PC-9 (cell line): Measurements from ENCODE around the gene OXSR1. TPM values are rescaled to one million over a fixed set of nuclear protein-coding genes. Genes with fewer than 3 reads are reported as not detected.

Experiments used
- BruUV-seq: library from RNA; stranded (reverse); fragments of 400-500 nt; replicated peaks from 2 replicates; lab custom pipeline; 2021; lab: Mats Ljungman, UMichigan
- CTCF ChIA-PET: fragments of 300-600 bp; sonication (Branson Sonifier 250); formaldehyde crosslinking; loops from one replicate; lab custom pipeline; 2022; ENCODE audit warnings: antibody characterized with exemption; lab: Charles Lee
- POLR2A ChIA-PET: fragments of 300-600 bp; sonication (Branson Sonifier 250); formaldehyde crosslinking; loops from one replicate; lab custom pipeline; 2022; ENCODE audit warnings: antibody characterized with exemption; ENCODE audit not compliant: unreplicated experiment; lab: Charles Lee
- DNase-seq, 2 experiments: peaks; one replicate each; pipeline versions ENCODE4 v3.0.0 to v3.0.0-alpha.2; 2015 to 2022; ENCODE audit warnings: mixed read lengths in 1 of 2
- H2AFZ ChIP-seq: fragments of 200-600 bp; sonication (generic); 2 replicates; pipeline ENCODE4 v1.8.1; 2017; ENCODE audit warnings: antibody characterized with exemption
- H3F3A ChIP-seq: fragments of 200-600 bp; sonication (generic); 2 replicates; pipeline ENCODE4 v1.8.1; 2017; ENCODE audit warnings: antibody characterized with exemption, mild to moderate bottlenecking, low read depth; ENCODE audit not compliant: insufficient read depth
- H3K27ac ChIP-seq: fragments of 200-600 bp; sonication (generic); 2 replicates; pipeline ENCODE4 v1.6.1; 2016; ENCODE audit warnings: mixed run types
- H3K27me3 ChIP-seq: fragments of 200-600 bp; sonication (generic); 2 replicates; pipeline ENCODE4 v1.6.1; 2016; ENCODE audit warnings: low read depth, mixed run types; ENCODE audit not compliant: insufficient read depth
- H3K36me3 ChIP-seq: fragments of 200-600 bp; sonication (generic); 2 replicates; pipeline ENCODE4 v1.6.1; 2016; ENCODE audit warnings: low read depth, mixed run types
- H3K4me1 ChIP-seq: fragments of 200-600 bp; sonication (generic); replicated peaks from 2 replicates; pipeline ENCODE4 v1.6.1; 2016; ENCODE audit warnings: mixed run types; ENCODE audit not compliant: insufficient read depth
- H3K4me2 ChIP-seq: fragments of 200-600 bp; sonication (generic); 2 replicates; pipeline ENCODE4 v1.6.1; 2017; ENCODE audit warnings: mixed run types
- H3K4me3 ChIP-seq: fragments of 200-600 bp; sonication (generic); 2 replicates; pipeline ENCODE4 v1.6.1; 2016; ENCODE audit warnings: mixed run types
- H3K79me2 ChIP-seq: fragments of 200-600 bp; sonication (generic); 2 replicates; pipeline ENCODE4 v1.6.1; 2017; ENCODE audit warnings: low read depth, mixed run types
- H3K9me2 ChIP-seq: fragments of 200-600 bp; sonication (generic); 2 replicates; pipeline ENCODE4 v1.8.1; 2017; ENCODE audit warnings: mild to moderate bottlenecking; ENCODE audit not compliant: insufficient read depth
- H3K9me3 ChIP-seq: fragments of 200-600 bp; sonication (generic); 2 replicates; pipeline ENCODE4 v1.8.1; 2016; ENCODE audit warnings: low read depth; ENCODE audit not compliant: insufficient read depth
- H4K20me1 ChIP-seq: fragments of 200-600 bp; sonication (generic); 2 replicates; pipeline ENCODE4 v1.8.1; 2017; ENCODE audit not compliant: insufficient read depth
- EZH2 ChIP-seq: fragments of 200-600 bp; sonication (generic); IDR thresholded peaks from 2 replicates; pipeline ENCODE4 v1.8.0; 2017; ENCODE audit warnings: antibody characterized with exemption, low read depth
- intact Hi-C: fragments of 100-400 bp; cut with micrococcal nuclease; formaldehyde crosslinking; loops from one replicate; pipeline ENCODE4 v1.10.0; 2022; ENCODE audit not compliant: unreplicated experiment
- total RNA-seq: library from RNA; stranded (reverse); gene quantifications from 2 replicates; pipeline ENCODE4 v1.2.3, GENCODE V29; 2021
- TF ChIP-seq, protein P1 (sequence below): fragments of 200-600 bp; sonication (generic); conservative IDR thresholded peaks from 2 replicates; pipeline ENCODE4 v1.6.1; 2017; ENCODE audit warnings: mixed run types, antibody characterized with exemption, mild to moderate bottlenecking, moderate library complexity

Gene OXSR1
- total RNA-seq, 1 experiment from 2014 or later = 54.3 TPM

DNA sequence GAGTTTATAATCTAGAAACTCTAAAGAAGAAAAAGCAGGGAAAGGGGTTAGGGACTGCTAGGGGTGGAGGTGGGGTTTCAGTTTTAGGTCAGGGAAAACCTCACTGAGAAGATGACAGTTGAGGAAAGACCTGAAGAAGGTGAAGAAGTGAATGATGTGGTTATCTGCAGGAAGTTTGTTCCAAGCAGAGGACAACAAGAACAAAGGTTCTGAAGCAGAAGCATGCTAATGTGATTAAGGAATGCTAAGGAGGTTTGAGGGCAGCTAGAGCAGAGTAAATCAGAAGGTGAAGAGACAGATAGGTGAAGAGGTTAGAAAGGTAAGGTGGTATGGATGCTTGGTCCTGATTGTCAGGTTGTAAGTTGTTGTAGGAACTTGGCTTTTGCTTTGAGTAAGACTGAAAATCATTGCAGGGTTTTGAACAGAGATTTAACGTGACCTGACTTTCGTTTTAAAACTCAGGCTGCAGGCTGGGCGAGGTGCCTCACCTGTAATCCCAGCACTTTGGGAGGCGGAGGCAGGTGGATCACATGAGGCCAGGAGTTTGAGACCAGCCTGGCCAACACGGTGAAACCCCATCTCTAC lies 8.6 kb downstream of the OXSR1 start:
- Histone ChIP-seq H3K4me2 (no peak overlapping the region), H2AFZ (no peak overlapping the region), H3K27ac (no peak overlapping the region), H3K27me3 (no peaks in the 10 kb centered on the region), H3K4me3 (no peak overlapping the region), H3K9me2 (no peaks in the 10 kb centered on the region), H3K4me1 (peaks cover 18% of the 10 kb centered on the region), H3K79me2 (peaks cover 95% of the 10 kb centered on the region), H3K36me3 (no peaks in the 10 kb centered on the region), H4K20me1 (peaks cover 52% of the 10 kb centered on the region), H3F3A (peaks cover 21% of the 10 kb centered on the region; the same call in 1 of the 2 replicates), H3K9me3 (no peaks in the 10 kb centered on the region)
- POLR2A ChIA-PET = no interaction called here
- DNase-seq = no peak
- intact Hi-C loops = loop anchor here (5.0 kb wide), 1 partner anchor 38 kb away; no protein-coding TSS in a partner anchor
- CTCF ChIA-PET = no interaction called here
- BruUV-seq = no TSS peak
- TF ChIP-seq, protein P1, sequence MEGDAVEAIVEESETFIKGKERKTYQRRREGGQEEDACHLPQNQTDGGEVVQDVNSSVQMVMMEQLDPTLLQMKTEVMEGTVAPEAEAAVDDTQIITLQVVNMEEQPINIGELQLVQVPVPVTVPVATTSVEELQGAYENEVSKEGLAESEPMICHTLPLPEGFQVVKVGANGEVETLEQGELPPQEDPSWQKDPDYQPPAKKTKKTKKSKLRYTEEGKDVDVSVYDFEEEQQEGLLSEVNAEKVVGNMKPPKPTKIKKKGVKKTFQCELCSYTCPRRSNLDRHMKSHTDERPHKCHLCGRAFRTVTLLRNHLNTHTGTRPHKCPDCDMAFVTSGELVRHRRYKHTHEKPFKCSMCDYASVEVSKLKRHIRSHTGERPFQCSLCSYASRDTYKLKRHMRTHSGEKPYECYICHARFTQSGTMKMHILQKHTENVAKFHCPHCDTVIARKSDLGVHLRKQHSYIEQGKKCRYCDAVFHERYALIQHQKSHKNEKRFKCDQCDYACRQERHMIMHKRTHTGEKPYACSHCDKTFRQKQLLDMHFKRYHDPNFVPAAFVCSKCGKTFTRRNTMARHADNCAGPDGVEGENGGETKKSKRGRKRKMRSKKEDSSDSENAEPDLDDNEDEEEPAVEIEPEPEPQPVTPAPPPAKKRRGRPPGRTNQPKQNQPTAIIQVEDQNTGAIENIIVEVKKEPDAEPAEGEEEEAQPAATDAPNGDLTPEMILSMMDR = no peak

DNA sequence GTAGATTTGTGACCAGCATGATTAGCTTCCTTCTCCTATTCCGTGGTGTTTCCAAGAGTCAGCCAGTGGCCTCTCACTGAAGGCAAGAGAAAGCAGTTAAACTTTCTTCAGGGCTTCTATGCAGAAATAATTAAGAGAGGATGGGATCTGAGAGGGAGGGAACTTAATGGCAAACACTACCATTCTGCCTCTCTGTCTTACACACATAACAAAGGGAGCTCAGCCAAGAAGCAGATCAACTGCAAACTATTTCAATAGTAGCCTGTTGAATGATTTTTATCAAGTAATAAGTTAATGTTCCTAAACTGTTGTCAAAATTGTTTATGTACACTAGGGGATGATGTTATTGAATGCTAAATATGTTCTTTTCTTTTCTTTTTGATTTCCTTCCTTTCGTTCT lies 11.8 kb downstream of the OXSR1 start:
- ChIA-PET CTCF (no interaction called here), POLR2A (no interaction called here)
- no TSS peak for BruUV-seq
- no peaks in the 10 kb centered on the region for H3K9me3 ChIP-seq
- peaks cover 16% of the 10 kb centered on the region; the same call in 1 of the 2 replicates for H3F3A ChIP-seq
- no peak overlapping the region for H3K4me3 ChIP-seq
- peaks cover 52% of the 10 kb centered on the region for H4K20me1 ChIP-seq
- H3K4me1 ChIP-seq = peaks cover 12% of the 10 kb centered on the region
- no peaks in the 10 kb centered on the region; the same call in 1 of the 2 replicates for H3K36me3 ChIP-seq
- H3K27ac ChIP-seq = no peak overlapping the region
- no peak overlapping the region for H2AFZ ChIP-seq
- H3K27me3 ChIP-seq = no peaks in the 10 kb centered on the region
- no peaks in the 10 kb centered on the region for H3K9me2 ChIP-seq
- H3K79me2 ChIP-seq = peaks cover 93% of the 10 kb centered on the region
- no peak overlapping the region for H3K4me2 ChIP-seq
- intact Hi-C loops = no loop called here
- TF ChIP-seq, protein P1 = no peak
- no peak for TF ChIP-seq EZH2
- DNase-seq = no peak

DNA sequence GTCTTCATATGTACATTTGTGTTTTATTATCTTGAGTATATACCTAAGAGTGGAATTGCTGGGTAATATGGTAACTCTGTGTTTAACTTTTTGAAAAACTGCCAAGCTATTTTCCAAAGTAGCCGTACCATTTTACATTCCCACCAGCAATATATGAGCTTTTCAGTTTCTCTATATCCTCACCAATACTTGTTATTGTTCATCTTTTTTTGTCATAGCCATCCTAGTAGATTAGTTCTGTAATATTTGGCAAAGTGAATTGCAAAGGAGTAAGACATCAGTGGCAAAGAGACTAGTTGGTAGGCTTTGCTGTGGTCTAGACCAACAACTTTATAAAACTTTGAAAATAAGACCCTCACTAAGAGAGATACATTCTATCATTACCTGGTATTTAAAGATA lies 21.4 kb downstream of the OXSR1 start:
- H3K4me3 ChIP-seq = no peak overlapping the region

More for the DNA sequence above, 21.4 kb downstream of the OXSR1 start:
- Histone ChIP-seq H3K9me3 (no peaks in the 10 kb centered on the region), H3K4me1 (no peaks in the 10 kb centered on the region), H3K4me2 (no peak overlapping the region), H3K27ac (no peak overlapping the region), H3K79me2 (peaks cover 27% of the 10 kb centered on the region), H3K9me2 (no peaks in the 10 kb centered on the region), H4K20me1 (peaks cover 14% of the 10 kb centered on the region; the same call in 1 of the 2 replicates), H3K27me3 (no peaks in the 10 kb centered on the region), H3F3A (peaks cover 4% of the 10 kb centered on the region), H2AFZ (no peak overlapping the region), H3K36me3 (peaks cover 14% of the 10 kb centered on the region)
- DNase-seq = no peak
- intact Hi-C loops = no loop called here
- BruUV-seq = no TSS peak
- ChIA-PET CTCF (no interaction called here), POLR2A (no interaction called here)
- no peak for TF ChIP-seq EZH2
- TF ChIP-seq, protein P1 = no peak
